GM12892 (cell line): ENCODE data around the gene OR4B1.
"Not testable (repeated sequence)": the region's sequence is repeated elsewhere in the genome, so short reads cannot be mapped to it uniquely, and the experiment has no call there.

Experiments used
- DNase-seq: peaks from one replicate; pipeline ENCODE4 v3.0.0; 2011; ENCODE audit not compliant: insufficient read length
- FAIRE-seq: peaks from 2 replicates; lab custom pipeline; 2011; peaks lifted over from hg19 to GRCh38; lab: Jason Lieb, UNC
- POLR2A ChIP-seq: IDR thresholded peaks from 2 replicates; pipeline ENCODE4 v1.6.1; 2011; ENCODE audit warnings: low read depth, low read length, control low read depth
- POLR2AphosphoS5 ChIP-seq: IDR thresholded peaks from 2 replicates; pipeline ENCODE4 v1.6.1; 2011; ENCODE audit warnings: low read depth, low read length, control low read depth
- TAF1 ChIP-seq: IDR thresholded peaks from 2 replicates; pipeline ENCODE4 v1.6.1; 2011; ENCODE audit warnings: low read depth, mild to moderate bottlenecking, control low read depth, low read length, borderline replicate concordance

Gene OR4B1

DNA sequence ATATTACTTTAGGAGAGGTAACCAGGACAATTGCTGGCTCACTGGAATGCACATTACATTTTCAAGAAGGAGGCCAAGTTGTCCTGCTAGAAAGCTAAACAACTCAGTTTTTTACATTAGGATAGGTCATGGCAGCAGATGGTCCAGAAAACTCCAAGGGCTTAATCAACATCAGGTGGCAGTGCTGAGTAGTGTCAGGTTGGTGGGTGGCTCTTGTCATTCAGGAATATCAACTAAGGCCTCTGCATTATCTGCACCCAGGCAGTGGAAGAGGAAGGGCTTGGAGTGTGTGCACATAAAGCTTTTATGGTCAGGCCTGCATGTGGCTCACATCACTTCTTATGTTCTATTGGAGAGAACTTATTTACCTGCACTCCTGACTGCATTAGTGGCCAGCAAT, 32.2 kb upstream of the OR4B1 start:
- FAIRE-seq (no peak), DNase-seq (no peak)
- TF ChIP-seq TAF1 (no peak), POLR2AphosphoS5 (no peak), POLR2A (no peak)

DNA sequence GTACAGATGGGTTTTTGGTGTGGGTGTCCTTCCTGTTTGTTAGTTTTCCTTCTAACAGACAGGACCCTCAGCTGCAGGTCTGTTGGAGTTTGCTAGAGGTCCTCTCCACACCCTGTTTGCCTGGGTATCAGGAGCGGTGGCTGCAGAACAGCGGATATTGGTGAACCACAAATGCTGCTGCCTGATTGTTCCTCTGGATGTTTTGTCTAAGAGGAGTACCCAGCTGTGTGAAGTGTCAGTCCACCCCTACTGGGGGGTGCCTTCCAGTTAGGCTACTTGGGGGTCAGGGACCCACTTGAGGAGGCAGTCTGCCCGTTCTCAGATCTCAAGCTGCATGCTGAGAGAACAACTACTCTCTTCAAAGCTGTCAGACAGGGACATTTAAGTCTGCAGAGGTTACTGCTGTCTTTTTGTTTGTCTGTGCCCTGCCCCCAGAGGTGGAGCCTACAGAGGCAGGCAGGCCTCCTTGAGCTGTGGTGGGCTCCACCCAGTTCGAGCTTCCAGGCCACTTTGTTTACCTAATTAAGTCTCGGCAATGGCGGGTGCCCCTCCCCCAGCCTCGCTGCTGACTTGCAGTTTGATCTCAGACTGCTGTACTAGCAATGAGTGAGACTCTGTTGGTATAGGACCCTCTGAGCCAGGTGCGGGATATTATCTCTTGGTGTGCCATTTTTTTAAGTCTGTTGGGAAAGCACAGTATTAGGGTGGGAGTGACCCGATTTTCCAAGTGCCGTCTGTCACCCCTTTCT, 25.5 kb upstream of the OR4B1 start:
- not testable (repeated sequence) for FAIRE-seq

DNA sequence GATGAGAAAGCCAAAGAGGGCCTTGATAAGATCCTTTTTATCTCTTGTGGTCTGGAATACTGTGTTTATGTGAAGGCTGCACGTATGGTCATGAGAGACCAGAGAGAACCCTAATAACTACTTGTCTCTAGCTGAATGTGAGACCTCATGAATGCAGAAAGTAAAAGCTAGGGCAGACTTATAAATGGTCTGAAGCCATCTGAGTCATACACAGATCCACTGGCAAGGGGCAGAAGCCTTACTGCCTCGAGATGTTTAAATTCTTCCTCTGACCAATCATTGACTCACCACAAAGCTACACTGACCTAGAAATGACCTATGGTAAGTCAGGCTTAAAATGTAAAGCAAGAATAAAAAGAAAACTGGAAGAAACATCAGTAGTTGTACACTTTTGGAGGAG, 22.7 kb upstream of the OR4B1 start:
- FAIRE-seq (no peak), DNase-seq (no peak)
- TF ChIP-seq TAF1 (no peak), POLR2A (no peak), POLR2AphosphoS5 (no peak)

More for the DNA sequence above, 25.5 kb upstream of the OR4B1 start:
- not testable (repeated sequence) for DNase-seq

DNA sequence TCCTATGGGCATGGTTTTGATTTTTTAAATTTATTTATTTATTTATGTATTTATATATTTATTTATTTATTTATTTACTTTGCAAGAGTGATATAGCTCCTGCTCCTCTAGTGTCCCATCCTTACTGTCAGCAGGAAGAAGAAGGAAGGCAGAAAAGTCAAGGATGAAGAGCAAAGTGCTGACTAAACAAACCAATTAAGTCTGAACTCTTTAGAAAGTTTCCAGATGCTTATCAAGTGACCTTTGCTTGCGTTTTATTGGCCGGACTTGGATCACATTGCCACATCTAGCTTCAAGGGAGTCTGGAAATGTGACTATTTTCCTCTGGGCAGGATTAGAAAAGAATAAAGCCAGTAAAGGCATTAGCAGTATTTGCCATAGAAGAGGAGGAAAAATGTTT, 8.7 kb upstream of the OR4B1 start:
- FAIRE-seq (no peak), DNase-seq (no peak)
- TF ChIP-seq TAF1 (no peak), POLR2AphosphoS5 (no peak), POLR2A (no peak)

DNA sequence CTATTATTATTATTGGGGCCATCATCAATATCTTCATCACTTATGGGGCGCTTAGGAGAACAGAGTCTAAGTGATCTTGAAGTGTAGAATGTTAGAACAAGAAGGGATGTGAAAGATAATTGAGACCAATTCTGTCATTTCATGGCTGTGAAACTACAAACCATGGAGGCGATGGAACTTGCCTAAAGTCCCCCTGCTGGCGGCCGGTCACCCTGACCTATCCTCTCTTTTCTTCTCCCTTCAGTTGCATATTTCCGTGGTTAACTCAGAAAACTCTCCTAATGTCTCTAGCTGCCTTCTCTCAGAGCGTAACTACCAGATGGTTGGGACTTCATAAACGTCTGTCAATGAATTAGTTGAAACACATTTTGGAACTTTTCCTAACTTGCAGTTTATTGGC, 6.6 kb upstream of the OR4B1 start:
- no peak for TF ChIP-seq POLR2AphosphoS5
- TF ChIP-seq TAF1, result no peak
- no peak for TF ChIP-seq POLR2A
- FAIRE-seq (no peak), DNase-seq (no peak)

DNA sequence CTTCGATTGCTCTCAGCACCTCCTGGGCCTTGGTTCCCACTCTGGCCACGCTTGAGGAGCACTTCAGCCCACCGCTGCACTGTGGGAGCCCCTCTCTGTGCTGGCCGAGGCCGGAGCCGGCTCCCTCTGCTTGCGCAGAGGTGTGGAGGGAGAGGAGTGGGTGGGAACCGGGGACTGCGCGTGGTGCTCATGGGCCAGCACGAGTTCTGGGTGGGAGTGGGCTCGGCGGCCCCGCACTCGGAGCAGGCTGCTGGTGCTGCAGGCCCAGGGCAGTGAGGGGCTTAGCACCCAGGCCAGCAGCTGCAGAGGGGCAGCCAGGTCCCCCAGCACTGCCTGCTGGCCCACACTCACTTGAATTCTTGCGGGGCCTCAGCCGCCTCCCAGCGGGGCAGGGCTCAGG, 12.2 kb downstream of the OR4B1 start:
- no peak for TF ChIP-seq POLR2AphosphoS5
- TF ChIP-seq TAF1, result no peak
- no peak for TF ChIP-seq POLR2A
- DNase-seq (no peak), FAIRE-seq (no peak)

DNA sequence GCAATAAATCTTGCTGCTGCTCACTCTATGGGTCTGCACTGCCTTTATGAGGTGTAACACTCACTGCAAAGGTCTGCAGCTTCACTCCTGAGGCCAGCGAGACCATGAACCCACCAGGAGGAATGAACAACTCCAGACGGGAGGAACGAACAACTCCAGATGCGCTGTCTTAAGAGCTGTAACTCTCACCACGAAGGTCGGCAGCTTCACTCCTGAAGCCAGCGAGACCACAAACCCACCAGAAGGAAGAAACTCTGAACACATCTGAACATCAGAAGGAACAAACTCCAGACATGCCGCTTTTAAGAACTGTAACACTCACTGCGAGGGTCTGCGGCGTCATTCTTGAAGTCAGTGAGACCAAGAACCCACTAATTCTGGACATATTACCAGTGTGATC, 13.4 kb downstream of the OR4B1 start:
- DNase-seq, FAIRE-seq: not testable (repeated sequence)

DNA sequence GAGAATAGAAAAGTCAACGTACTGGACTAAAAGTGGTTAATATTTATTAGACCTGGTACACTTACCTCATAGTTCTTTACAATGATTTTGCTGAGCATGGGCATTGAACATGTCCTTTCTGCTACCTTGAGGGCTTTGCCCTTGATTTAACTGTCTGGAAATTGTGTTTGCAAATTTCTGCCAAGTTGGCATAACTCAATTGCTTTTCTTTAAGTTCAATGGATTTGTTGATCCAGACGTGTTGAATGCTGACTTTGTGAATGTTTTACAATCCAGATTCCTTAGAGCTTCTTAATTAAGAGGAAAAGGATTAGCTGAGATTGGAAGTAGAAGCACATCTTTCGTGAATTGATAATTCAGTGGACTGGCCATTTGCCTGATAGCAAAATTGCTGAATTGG, 21.1 kb downstream of the OR4B1 start:
- no peak for DNase-seq
- no peak for TF ChIP-seq POLR2AphosphoS5
- no peak for TF ChIP-seq POLR2A
- no peak for TF ChIP-seq TAF1
- no peak for FAIRE-seq

DNA sequence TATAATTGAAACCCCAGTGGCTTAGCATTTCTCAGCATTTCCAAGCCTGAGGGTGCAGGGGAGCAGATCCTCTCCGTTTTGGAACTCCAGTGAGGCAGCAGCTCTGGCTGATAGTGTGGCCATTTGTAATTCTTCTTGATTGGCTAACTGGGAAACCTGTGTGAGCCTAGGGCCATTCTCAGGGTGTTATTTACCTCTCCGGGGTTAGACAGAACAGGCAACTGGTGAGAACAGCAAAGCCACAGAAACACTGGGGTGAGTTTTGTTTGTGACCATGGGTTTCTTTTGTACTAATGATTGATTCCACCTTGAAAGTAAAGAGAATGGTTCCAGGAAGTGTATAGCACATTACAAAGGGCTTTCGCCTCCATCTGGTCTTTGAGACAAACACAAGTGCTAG, 25.9 kb downstream of the OR4B1 start:
- no peak for FAIRE-seq
- TF ChIP-seq POLR2AphosphoS5, result no peak
- TF ChIP-seq POLR2A, result no peak
- TF ChIP-seq TAF1, result no peak

DNA sequence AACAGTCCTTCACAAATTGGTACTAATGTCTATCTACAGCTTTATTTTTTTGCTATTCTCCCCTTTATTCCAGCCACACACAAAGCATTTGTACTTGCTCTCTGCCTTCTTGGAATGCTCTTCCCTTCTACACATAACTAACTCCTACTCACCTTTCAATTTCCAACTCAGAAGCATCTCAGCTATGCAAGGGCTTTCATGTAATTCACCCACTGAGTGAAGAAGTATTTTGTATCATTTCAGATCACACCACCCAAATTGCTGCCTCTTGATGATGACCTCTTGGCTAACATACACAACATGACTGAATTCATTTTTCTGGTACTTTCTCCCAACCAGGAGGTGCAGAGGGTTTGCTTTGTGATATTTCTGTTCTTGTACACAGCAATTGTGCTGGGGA, 28.2 kb downstream of the OR4B1 start, which contains the start of gene OR4X2:
Gene OR4X2, plus strand, starts transcription at position 301 of the 400 bp plus-strand sequence. Its CDS starts 0 bp downstream, at position 301.
- DNase-seq (no peak), FAIRE-seq (no peak)
- TF ChIP-seq TAF1 (no peak), POLR2AphosphoS5 (no peak), POLR2A (no peak)

More for the DNA sequence above, 25.9 kb downstream of the OR4B1 start:
- no peak for DNase-seq

DNA sequence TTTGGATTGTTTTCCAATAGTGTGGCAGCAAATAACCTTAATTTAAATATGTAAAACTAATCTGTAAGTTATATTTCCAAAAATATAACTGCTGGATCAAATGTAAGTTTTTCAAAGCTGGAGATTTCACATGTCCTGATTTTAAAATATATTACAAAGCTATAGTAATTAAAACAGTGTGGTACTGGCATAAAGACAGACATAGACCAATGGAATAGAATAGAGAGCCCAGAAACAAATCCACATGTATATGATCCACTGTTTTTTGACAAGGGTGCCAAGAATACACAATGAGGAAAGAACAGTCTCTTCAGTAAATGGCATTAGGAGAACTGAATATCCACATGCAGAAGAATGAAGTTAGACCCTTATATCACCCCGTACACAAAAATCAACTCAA, 32.3 kb downstream of the OR4B1 start:
- FAIRE-seq (no peak), DNase-seq (no peak)
- TF ChIP-seq TAF1, result no peak

DNA sequence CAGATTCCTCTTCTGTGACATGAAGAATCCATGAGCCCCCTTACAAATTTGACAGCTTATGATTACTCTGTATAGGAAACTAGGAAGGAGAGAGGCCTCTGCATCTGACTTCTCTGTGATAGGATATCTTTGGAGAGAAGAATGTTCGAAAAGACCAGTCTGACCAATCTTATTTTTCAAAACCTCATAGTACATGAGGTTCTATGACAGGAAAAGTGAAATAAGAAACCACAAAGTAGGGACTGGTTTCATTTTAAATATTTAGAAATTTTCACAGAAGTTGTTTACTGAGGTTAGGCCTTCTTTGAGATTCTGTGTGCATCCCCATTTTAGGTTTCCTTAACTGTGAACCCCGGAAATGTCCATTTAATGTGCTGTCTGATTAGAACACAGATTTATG, 45.0 kb downstream of the OR4B1 start:
- FAIRE-seq, result no peak
- no peak for DNase-seq
- TF ChIP-seq POLR2AphosphoS5, result no peak

DNA sequence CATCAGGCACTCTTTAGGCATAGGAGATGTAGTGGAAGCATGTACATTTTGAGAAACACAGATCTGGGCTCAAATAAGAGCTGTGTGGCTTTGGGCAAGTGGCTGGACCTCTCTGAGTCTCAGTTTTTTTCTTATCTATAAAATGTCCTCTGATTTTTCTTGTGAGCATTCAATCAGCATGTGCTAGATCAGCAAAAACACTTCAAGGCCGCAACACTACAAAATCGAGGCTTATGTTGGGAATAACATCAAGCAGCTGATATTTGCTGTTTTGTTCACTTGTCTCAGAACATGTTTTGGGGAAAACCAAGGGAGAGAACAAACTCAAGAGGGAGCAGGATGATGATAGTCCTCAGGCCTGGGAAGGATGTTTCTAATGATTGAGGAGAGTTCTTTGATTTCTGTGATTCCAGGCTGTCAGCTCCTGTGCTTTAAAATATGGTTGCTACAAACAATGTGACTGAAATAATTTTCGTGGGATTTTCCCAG, 46.9 kb downstream of the OR4B1 start, which contains the start of gene OR4X1:
Gene OR4X1, plus strand, starts transcription at position 439 of the 489 bp plus-strand sequence. Its CDS starts 0 bp downstream, at position 439.
- TF ChIP-seq TAF1 (no peak), POLR2A (no peak), POLR2AphosphoS5 (no peak)
- no peak for DNase-seq
- FAIRE-seq, result no peak
